Uterus (tissue), 4 donors: ENCODE results near the gene IQCE. TPM values are rescaled to one million over a fixed set of nuclear protein-coding genes. Genes with fewer than 3 reads are reported as not detected.

Experiments
- DNase-seq, 2 donors: peaks; one replicate each; pipeline ENCODE4 v3.0.0-alpha.2; 2019 to 2020
- H3K27ac ChIP-seq, 2 donors: fragments of 200-600 bp; sonication (generic); 1 replicate in 1 of 2; 2 replicates in 1 of 2; pipeline ENCODE4 v1.5.1; 2016 to 2018
- H3K27me3 ChIP-seq, 2 donors: fragments of 200-600 bp; sonication (generic); one replicate each; pipeline ENCODE4 v1.5.1; 2018 to 2019; ENCODE audit warnings: control low read depth in 1 of 2
- H3K36me3 ChIP-seq, 2 donors: fragments of 200-600 bp; sonication (generic); one replicate each; pipeline ENCODE4 v1.5.1; 2019; ENCODE audit warnings: control low read depth in 1 of 2
- H3K4me1 ChIP-seq, 2 donors: fragments of 200-600 bp; sonication (generic); one replicate each; pipeline ENCODE4 v1.5.1; 2018 to 2019; ENCODE audit warnings: control low read depth in 1 of 2
- H3K4me3 ChIP-seq, 2 donors: fragments of 200-600 bp; sonication (generic); 1 replicate in 1 of 2; 2 replicates in 1 of 2; pipeline ENCODE4 v1.5.1; 2018 to 2019; ENCODE audit warnings: mild to moderate bottlenecking in 1 of 2
- H3K9me3 ChIP-seq, 2 donors: fragments of 200-600 bp; sonication (generic); one replicate each; pipeline ENCODE4 v1.5.1; 2019; ENCODE audit warnings: control low read depth in 1 of 2
- CTCF ChIP-seq, 4 experiments: fragments of 200-600 bp in 2 of 4; fragments of 450-650 bp in 2 of 4; sonication (generic) in 2 of 4; IDR thresholded peaks; one replicate each; pipeline ENCODE4 v1.5.1; 2016 to 2019; ENCODE audit warnings: antibody characterized with exemption in 4 of 4, mild to moderate bottlenecking in 2 of 4, moderate library complexity in 1 of 4
- POLR2A ChIP-seq, 2 donors: fragments of 450-650 bp; IDR thresholded peaks; one replicate each; pipeline ENCODE4 v1.6.1; 2016; ENCODE audit warnings: antibody characterized with exemption in 2 of 2, mild to moderate bottlenecking in 1 of 2, moderate library complexity in 1 of 2
- intact Hi-C: fragments of 100-400 bp; cut with DNase I; formaldehyde crosslinking; loops from one replicate; pipeline ENCODE4 v1.15.1; 2023; ENCODE audit warnings: low total_unique reads
- total RNA-seq, 4 donors: library from RNA; depleted of rRNA in 3 of 4; stranded (reverse); fragments of >200 nt in 3 of 4; gene quantifications; one replicate each; pipeline versions ENCODE4 v1.1.0 to v1.2.4, GENCODE V29; 2014 to 2023
- donor health status: DM: yes; HTN: yes; CAD: no.

Gene IQCE
- total RNA-seq, 4 donors from 2014 or later, result 6.8 to 28.0 (median 16.9) TPM

GRCh38 chr7:2511769-2512168, 47.0 kb upstream of the IQCE start:
- H3K9me3 ChIP-seq, result no peaks in the 10 kb centered on the region
- no peaks in the 10 kb centered on the region for H3K36me3 ChIP-seq
- intact Hi-C loops, result no loop called here
- peak overlapping the region; percentile 45 to 63 for H3K27ac ChIP-seq
- peaks cover 0 to 4% of the 10 kb centered on the region in 2 donors for H3K4me1 ChIP-seq
- H3K4me3 ChIP-seq, result no peak overlapping the region
- TF ChIP-seq POLR2A (IDR thresholded peaks at IDR 0.05), result no peak
- TF ChIP-seq CTCF (IDR thresholded peaks at IDR 0.05), result no peak
- H3K27me3 ChIP-seq, result no peaks in the 10 kb centered on the region
- DNase-seq, result no peak

- Histone ChIP-seq H3K27me3 (no peaks in the 10 kb centered on the region), H3K27ac (peak overlapping the region in 1 of 2 donors; percentile 63), H3K9me3 (no peaks in the 10 kb centered on the region), H3K4me1 (peaks cover 0 to 4% of the 10 kb centered on the region in 2 donors), H3K36me3 (no peaks in the 10 kb centered on the region), H3K4me3 (no peak overlapping the region)
- no peak for DNase-seq
- no peak for TF ChIP-seq POLR2A (IDR thresholded peaks at IDR 0.05)
- TF ChIP-seq CTCF (IDR thresholded peaks at IDR 0.05), result no peak
- intact Hi-C loops, result no loop called here
Measured at GRCh38 chr7:2512179-2512661, 46.6 kb upstream of the IQCE start.

- no peaks in the 10 kb centered on the region for H3K36me3 ChIP-seq
Measured at GRCh38 chr7:2512713-2513112, 46.1 kb upstream of the IQCE start.

GRCh38 chr7:2513702-2514101, 45.1 kb upstream of the IQCE start:
- no peaks in the 10 kb centered on the region for H3K9me3 ChIP-seq
- H3K27ac ChIP-seq, result no peak overlapping the region
- no peak for DNase-seq
- no peak overlapping the region for H3K4me3 ChIP-seq
- TF ChIP-seq CTCF (IDR thresholded peaks at IDR 0.05) (no peak), POLR2A (IDR thresholded peaks at IDR 0.05) (no peak)
- intact Hi-C loops, result no loop called here
- peaks cover 0 to 3% of the 10 kb centered on the region in 2 donors for H3K4me1 ChIP-seq
- no peaks in the 10 kb centered on the region for H3K27me3 ChIP-seq
- no peaks in the 10 kb centered on the region for H3K36me3 ChIP-seq

More at GRCh38 chr7:2512713-2513112, 46.1 kb upstream of the IQCE start:
- intact Hi-C loops, result no loop called here
- H3K27me3 ChIP-seq, result no peaks in the 10 kb centered on the region
- H3K4me1 ChIP-seq, result peaks cover 0 to 4% of the 10 kb centered on the region in 2 donors
- no peak overlapping the region for H3K27ac ChIP-seq
- TF ChIP-seq CTCF (IDR thresholded peaks at IDR 0.05) (no peak), POLR2A (IDR thresholded peaks at IDR 0.05) (no peak)
- no peaks in the 10 kb centered on the region for H3K9me3 ChIP-seq
- no peak overlapping the region for H3K4me3 ChIP-seq
- no peak for DNase-seq

- H3K9me3 ChIP-seq, result no peaks in the 10 kb centered on the region
- no peak overlapping the region for H3K27ac ChIP-seq
- intact Hi-C loops, result no loop called here
- no peak for DNase-seq
- TF ChIP-seq CTCF (IDR thresholded peaks at IDR 0.05), result no peak
- TF ChIP-seq POLR2A (IDR thresholded peaks at IDR 0.05), result no peak
- peaks cover 0 to 10% of the 10 kb centered on the region in 2 donors for H3K4me1 ChIP-seq
- H3K27me3 ChIP-seq, result no peaks in the 10 kb centered on the region
- no peaks in the 10 kb centered on the region for H3K36me3 ChIP-seq
- no peak overlapping the region for H3K4me3 ChIP-seq
Measured at GRCh38 chr7:2514473-2515423, 44.0 kb upstream of the IQCE start.
